Measurements from ENCODE around the gene SIRT7.

DNA sequence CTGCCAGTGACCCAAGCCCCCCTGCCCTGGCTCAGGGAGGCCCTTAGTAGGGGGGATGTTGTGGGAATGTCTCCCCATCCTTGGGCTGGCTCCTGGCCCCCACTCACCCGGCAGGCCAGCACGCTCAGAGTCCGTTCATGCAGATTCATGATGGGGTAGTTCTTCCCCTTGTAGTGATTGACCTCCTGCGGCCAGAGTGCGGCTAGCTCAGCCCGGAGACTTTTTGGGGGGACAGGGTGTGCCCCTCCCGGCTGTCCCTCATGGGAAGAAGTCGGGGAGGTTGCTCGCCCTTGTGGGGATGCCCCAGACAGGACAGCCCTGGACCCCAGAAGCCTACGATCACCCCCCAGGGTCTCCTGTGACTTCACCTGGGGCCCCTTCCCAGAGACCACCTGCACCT is 12.0 kb downstream of the SIRT7 start:
- no peak for TF ChIP-seq POLR2A (IDR thresholded peaks at IDR 0.05)
- TF ChIP-seq, protein P1, sequence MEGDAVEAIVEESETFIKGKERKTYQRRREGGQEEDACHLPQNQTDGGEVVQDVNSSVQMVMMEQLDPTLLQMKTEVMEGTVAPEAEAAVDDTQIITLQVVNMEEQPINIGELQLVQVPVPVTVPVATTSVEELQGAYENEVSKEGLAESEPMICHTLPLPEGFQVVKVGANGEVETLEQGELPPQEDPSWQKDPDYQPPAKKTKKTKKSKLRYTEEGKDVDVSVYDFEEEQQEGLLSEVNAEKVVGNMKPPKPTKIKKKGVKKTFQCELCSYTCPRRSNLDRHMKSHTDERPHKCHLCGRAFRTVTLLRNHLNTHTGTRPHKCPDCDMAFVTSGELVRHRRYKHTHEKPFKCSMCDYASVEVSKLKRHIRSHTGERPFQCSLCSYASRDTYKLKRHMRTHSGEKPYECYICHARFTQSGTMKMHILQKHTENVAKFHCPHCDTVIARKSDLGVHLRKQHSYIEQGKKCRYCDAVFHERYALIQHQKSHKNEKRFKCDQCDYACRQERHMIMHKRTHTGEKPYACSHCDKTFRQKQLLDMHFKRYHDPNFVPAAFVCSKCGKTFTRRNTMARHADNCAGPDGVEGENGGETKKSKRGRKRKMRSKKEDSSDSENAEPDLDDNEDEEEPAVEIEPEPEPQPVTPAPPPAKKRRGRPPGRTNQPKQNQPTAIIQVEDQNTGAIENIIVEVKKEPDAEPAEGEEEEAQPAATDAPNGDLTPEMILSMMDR (IDR thresholded peaks at IDR 0.05): no peak
